GM19324 (cell line): ENCODE measurements around the gene EYS.

Experiments used
- ATAC-seq: cut with Tn5 transposase; IDR thresholded peaks from one replicate; pipeline ENCODE4 v1.9.1; 2021; ENCODE audit warnings: mild to moderate bottlenecking, moderate library complexity; ENCODE audit not compliant: unreplicated experiment, low FRiP score

The EYS gene

DNA sequence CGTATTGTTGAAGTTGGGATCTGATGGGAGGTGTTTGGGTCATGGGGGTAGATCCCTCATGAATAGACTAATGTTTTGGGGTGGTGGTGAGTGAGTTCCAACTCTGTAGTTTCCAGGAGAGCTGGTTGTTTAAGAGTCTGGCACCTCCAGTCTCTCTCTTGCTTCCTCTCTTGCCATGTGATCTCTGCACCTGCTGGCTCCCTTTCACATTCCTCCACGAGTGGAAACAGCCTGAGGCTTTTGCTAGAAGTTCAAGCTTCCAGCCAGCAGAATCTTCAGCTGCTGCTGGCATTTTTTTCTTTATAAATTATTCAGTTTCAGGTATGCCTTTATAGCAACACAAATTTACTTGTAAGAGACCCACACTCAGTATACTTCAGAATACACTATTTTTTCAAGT lies 1021.6 kb downstream of the EYS start:
- ATAC-seq: no peak

DNA sequence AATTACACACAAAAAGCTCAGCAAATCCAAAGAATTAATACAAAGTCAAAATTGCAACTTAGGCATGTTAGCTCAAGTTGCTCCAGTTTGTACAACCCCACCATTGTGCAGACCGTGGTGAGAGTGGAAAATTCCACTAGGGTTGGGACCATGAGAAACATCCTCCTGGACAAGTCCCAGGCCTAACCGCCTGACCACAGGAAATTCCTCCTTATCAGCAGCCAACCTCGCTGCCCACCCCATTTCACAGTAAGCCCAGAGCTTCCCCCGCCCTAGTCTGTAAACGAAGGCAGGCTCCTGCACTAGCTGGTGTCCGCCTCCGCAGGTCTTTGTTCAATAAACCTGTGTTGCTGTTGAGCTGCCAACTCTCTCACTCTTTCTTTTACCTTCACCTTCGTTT lies 1023.3 kb downstream of the EYS start:
- no peak for ATAC-seq

DNA sequence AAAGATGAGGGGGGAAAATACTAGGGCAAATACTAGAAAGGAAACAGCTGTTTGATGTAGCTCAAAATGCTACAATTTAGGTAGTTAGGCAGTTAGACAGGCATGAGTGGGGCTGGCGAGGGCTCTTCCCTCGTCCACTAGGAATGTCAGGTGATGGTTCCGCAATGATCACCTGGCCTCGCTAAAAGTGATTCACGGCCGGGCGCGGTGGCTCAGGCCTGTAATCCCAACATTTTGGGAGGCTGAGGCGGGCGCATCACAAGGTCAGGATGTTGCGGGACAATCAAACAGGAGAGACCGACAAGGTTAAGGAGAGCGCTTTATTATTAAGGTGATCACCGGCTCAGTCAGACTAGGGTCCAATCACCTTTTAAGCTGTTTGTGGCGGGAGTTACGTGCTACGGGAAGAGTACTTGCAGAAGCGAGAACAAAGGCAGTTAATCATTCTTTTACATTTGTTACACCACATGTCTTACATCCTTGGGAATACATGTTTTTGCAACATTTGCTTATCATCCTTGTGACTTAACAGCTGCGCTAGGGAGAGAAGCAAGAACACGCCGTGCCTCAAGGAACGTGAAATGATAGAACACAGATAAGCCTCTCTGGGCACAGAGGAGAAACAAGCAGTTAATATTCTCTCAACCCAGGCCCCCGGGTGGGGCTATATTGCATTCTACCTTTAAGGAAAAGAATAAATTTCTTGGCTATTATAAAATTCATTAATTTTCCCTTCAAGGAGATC lies 1025.4 kb downstream of the EYS start:
- no peak for ATAC-seq

DNA sequence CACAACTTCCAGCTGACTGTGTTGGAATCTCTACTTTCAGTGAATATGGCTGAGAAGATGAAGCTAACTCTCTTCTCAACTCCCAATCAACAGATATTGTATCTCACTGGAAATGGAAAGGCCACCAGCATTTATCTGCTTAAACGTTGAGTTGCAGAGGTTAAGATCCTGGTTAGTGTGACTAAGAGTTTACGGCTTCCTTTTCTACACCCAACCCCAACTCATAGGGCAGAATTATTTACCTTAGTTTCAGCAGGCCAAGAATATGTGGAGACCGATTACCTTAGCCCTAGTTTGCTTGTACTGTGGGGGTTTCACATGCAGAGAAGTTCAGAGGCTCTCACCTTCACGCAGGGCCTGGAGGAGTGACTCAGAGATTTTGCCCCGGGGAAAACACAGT lies 1026.6 kb downstream of the EYS start:
- ATAC-seq: no peak

DNA sequence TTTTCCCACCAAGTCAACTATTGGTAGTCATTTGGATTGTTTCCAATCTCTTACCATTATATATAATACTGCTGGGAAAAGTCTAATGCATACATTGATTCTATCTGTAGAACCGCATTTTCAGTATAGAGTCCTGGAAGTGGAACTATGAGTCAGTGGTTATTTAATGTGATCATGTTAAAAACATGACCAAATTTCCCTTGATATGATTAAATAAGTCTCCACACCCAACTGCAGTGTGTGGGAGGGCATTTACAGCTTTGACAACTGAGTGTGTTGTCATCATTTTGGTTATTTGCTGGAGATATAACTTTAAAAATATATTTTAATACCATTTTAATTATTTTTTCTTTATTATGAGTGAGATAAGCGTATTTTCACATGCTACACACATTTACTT lies 1027.6 kb downstream of the EYS start:
- no peak for ATAC-seq

DNA sequence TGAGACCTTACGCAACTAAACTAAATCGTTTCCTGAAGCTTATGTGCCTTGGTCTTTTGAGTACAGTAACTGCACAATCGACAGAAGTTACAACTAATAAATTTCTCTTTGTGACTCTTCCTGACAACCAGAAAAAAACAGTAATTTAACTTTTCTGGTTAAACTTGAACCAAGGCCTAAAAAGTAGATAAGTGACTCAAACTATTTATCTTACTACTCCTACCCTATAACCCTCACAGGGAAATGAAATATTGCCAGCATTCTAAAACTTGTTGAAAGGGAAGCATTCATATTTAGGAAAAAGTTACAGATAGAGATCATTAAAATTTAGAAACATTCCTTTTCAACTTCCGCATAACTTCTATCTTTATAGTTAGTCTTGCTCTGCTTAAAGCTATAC lies 1034.4 kb downstream of the EYS start:
- no peak for ATAC-seq

DNA sequence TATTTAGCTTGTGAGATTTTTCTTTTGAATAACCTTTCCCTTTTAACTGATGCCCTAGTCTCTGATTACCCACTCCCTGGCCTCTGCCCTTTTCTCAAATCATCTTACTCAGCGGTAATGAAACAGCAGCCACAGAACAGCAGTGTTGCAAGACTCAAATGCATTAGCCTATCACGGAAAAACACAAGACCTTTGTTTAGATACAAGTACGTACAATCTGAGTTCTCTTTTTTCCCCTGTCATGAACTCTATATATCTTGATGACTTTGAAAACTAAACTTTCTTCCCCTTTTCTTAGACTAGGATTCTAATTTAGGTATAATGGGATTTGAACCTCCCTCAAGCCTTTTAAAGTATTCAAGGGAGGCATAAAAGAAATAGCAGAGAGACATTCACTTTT lies 1034.9 kb downstream of the EYS start:
- ATAC-seq: no peak

DNA sequence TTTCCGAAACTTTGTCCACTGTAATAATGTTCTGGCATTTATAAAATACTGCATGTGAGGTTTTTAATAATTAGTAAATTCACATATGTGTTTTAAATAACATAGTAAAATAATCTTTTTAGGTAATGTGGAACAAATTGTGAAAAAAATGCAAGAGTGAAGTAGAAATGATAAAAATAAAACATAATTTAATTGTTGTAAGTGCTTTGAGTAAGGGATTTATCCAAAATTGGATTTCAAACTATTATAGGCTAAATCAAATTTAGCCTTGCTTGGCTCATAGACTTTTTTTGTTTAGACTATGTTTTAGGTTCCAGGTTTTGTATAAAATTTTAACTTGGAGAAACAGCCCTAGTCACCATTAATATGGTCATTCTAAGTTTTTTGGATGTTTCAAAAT lies 1041.9 kb downstream of the EYS start:
- no peak for ATAC-seq

DNA sequence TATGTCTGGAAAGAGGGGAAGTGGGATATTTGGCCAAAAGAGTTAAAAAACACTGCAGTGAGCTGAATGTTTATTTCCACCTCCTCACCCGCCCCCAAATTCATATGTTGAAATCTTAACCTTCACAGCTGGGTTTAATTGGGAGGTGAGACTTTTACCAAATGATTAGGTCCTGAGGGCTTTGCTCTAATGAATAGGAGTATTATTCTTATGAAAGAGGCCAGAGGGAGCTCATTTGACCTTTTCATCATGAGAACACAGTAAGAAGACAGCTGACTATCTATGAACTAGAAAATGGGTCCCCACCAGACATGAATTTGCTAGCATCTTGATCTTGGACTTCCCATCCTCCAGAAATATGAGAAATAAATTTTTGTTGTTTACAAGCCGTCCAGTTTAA lies 1042.5 kb downstream of the EYS start:
- ATAC-seq: no peak

DNA sequence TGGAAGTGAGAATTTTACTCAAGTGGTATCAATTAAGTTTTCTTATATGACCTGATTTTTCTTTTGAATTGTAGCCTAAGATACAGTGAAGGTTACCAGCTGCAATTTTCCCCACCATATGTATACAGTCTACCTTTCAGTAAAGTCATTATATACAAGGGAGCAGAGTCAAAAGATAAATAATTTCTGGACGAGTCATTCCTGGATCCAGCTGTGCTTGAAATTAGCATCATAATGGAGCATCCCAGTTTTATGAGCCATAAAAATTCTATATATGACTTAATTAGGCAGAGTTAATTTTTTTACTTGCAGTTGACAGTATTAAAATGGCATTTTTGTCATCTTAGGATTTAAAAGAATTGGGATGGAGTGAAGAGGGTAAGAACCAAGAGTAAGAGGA lies 1063.0 kb downstream of the EYS start:
- ATAC-seq: no peak

DNA sequence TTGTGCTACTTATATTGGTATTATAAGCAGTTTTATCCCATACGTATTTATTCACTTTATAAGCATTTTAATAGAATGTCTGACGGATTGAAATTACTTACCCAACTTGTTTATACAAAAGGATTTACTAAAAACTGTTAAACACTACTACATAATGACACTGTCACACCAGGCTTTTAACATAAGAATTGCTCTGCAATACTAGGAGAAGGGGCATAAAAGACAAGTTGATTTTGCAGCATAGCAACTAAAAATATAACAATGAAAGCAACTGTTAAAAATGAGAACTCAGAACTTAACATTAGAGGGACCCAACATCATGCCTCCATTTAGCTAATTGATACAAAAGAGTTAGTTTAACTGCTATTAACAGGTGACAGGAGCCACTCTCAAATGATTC lies 1076.1 kb downstream of the EYS start:
- ATAC-seq: no peak

DNA sequence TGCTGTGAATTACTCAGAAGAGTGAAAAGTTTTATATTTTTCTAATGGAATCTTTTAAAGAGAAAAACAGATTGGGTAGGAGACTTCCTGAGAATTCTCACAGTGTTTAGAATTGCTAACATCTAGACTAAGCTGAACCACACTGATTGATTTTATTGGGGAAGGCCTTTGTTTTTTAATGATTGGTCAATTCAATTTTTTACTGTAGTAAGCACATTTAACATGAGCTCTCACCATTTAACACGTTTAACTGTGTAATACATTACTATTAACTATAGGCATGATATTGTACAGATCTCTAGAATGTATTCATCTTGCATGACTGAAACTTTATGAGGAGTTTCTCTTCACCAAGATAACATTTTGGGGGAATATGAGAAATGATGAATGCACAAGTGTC lies 1084.1 kb downstream of the EYS start:
- no peak for ATAC-seq

DNA sequence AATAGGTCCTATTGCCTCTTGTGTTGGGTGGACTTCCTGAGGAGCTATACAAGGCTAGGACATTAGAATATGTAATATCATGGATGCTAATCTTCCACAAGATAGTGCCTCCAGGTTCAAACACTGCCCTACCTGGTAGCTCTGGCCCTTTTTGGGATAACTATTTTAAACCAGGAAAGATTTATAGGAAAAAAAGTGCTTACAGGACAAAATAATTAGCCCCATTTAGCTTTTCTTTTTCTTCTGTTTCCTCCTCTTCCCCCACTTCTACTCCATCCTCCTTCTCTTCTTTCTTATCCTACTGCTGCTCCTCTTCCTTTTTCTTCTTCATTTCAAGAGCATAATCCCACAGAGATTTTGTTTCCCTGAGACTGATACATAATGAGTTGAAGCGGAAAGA lies 1104.0 kb downstream of the EYS start:
- no peak for ATAC-seq

DNA sequence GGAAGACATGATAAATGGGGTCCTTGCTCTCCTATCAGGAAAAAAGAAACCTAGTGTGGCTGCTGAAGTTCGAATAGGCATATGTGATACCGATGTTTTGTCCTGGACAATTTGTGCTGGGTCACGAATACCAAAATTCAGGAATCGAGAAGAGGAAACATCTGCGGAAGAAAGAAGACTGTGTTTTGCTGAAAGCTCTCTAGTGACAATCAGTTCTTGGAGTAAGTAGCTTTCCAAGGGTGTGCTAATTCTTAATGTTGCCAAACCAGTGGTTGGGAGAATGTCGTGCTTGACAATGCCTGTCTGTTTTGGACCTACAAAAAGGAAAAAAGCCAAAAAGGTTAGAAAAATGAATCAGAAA lies 1115.4 kb downstream of the EYS start:
- ATAC-seq: no peak

DNA sequence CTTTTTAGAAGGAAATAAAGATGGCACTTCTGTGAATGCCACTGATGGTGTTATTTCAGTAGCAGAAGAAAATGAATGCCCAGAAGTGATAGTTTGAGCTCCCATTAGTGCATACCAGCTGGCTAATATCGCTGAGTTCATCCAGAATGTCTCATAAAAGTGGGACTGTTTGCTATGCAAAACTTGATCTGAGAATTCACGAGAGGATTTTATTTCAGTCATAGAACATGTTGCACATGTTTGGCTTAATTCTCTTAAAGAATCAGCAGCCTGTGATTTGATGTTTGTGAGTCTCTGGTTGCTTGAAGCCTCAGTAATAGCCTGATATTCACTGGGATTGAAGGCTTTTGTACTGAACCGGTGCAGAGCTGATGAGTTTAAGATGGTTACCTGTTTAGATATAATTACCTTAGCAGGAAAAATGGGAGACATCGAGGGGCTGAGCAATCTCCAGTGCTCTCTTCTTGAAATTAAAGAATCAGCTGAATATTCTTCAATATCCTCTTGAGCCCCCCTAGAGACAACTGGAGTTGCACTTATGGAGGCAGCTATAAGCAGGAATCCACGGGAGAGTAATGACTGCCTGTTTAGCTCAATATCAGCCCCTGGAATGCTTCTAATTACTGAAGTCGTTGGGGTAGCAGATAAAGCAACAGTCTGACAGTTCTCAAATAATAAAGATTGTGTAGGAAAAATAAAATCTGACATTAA lies 1115.9 kb downstream of the EYS start:
- no peak for ATAC-seq

DNA sequence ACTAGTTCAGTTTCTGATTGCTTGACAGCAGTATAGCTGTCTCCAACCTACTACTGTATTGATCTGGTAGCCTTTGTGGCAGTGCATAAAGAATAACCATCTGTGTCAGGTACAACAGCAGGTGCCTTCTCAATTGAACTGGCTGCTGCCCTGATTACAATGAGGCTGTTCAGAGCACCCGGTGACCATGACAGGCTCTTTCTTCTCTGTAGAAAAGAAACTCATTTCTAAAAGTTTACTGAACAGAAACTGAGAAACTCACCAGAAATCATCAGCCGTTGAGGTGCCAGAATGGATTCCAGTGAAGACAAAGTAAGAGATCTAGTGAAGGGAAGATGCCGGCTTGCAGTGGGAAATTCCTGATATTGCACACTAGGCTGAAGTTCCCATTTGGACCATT lies 1117.1 kb downstream of the EYS start:
- ATAC-seq: no peak

DNA sequence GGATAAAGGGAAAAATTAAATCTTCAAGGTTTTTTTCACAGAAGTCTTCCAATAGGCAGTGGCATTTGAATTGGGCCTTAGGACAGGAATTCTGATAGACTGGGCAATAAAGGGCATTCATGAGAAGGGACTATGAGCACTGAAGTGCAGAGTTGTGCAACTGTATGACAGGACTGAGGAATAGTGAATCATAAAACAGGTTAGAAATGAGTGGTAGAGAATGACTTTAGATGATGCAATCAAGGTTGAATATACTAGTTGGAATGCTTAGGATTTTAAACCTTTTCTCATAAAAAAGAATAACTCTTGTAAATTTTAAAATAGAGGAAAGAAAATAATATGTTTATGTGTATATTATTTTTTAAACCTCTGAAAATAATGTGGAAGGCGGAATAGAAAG lies 1126.7 kb downstream of the EYS start:
- no peak for ATAC-seq

DNA sequence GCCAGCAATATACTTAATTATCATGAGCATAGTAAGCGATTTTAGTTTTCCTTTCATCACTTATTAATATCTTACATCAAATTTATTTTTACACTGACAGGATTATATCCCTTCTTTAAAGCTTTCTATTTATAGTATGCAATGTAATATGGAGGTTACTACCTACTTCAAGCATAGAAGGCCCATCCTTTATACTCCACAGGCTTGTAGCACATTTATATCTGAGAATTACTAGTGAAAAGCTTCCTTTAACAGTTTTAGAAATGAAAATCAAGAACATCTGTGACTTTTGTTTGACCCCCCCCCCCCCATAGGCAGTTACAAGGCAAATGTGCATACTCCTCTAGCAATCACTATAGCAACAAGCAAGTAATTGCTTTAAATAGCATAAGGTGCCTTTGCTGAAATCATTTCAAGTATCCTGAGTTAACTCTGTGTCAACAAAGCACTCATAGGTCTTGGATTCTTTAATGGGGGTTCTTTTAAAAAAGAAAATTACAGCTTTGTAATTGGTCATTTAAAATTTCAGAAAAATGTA lies 1153.7 kb downstream of the EYS start:
- ATAC-seq: no peak

DNA sequence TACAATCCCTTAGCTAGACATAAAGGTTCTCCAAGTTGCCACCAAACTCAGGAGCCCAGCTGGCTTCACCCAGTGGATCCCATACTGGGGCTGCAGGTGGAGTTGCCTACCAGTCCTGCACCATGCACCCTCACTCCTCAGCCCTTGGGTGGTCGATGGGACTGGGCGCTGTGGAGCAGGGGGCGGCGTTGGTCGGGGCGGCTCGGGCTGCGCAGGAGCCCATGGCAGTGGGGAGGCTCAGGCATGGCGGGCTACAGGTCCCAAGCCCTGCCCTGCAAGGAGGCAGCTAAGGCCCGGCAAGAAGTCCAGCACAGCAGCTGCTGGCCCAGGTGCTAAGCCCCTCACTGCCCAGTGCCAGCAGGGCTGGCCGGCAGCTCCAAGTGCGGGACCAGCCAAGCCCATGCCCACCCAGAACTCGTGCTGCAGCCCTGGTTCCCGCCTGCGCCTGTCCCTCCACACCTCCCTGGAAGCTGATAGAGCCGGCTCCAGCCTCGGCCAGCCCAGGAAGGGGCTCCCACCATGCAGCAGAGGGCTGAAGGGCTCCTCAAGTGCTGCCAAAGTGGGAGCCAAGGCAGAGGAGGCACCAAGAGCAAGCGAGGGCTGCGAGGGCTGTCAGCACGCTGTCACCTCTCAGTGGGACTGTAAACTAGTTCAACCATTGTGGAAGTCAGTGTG lies 1159.3 kb downstream of the EYS start:
- ATAC-seq: no peak

DNA sequence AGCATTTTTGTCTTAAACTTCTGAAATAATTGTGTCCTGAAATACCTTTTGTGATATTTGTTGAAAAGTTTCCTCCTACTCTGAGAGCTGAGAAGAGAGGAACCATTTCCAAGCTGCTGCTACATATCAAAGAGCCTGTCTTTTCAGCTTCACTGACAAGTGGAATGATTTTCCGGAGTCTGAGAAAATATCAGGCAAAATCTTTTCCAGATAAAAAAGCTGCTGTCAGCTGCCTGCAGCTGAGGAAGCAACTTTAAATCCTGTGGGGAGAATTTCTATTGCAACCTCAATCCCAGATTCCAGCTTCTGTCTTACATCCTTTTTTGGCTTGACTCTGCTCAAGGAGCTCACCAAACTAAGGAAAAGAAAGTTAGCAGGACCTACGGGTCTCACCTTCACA lies 1167.1 kb downstream of the EYS start:
- no peak for ATAC-seq

DNA sequence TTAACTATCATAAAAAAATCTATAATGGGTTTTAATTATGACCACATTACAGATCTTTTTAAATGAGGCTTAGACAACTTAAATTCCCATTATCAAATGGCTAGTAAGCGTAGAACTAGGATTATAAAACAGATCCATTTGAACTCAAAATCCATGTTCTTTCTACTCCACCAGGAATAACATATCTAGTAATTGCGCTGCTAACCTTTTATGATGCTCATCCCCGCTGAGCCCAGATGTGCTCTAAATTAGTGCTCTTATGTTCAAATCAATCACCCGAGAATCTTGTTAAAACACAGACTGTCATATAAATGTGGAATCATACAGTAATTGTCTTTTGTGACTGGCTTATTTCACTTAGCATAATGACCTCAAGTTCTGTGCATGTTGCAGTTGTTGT lies 1168.3 kb downstream of the EYS start:
- no peak for ATAC-seq

DNA sequence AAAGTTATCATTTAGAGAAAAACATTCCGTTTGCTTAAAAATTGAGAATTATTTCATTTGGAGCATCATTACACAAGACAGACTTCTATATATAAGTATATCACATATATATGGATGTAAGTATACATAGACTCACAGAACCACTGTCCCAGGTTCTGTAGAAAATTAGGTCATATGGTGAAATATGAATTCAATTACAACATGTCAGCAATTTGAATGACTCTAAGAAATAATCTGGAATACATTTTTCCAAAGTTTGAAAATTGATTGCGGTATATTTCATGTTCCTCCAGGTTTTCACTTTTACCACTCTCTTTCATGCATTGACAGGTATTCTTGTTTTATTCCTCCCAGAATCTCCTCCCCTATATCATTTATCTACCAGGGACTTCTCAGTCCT lies 1179.1 kb downstream of the EYS start:
- ATAC-seq: no peak
